Left lung (tissue), 10 donors: ENCODE results near the gene ADCYAP1. TPM values are rescaled to one million over a fixed set of nuclear protein-coding genes. Genes with fewer than 3 reads are reported as not detected.

ENCODE experiments used
- ATAC-seq: fragments of 200-7000 bp; cut with Tn5 transposase; one replicate; pipeline ENCODE4 v1.9.1; 2020; ENCODE audit warnings: moderate library complexity
- DNase-seq, 4 donors: peaks; one replicate each; pipeline ENCODE4 v3.0.0-alpha.2; 2013 to 2020
- H3K27ac ChIP-seq, 2 donors: fragments of 200-600 bp; sonication (generic) in 1 of 2; one replicate each; pipeline versions ENCODE4 v1.5.0 to v1.8.0; 2020 to 2021
- H3K27me3 ChIP-seq, 2 donors: fragments of 200-600 bp; sonication (generic) in 1 of 2; one replicate each; pipeline versions ENCODE4 v1.5.0 to v1.8.0; 2020 to 2021
- H3K36me3 ChIP-seq, 2 donors: fragments of 200-600 bp; sonication (generic) in 1 of 2; one replicate each; pipeline versions ENCODE4 v1.5.0 to v1.8.0; 2020 to 2021
- H3K4me1 ChIP-seq, 2 donors: fragments of 200-600 bp; one replicate each; pipeline ENCODE4 v1.8.0; 2021
- H3K4me3 ChIP-seq, 2 donors: fragments of 200-600 bp; sonication (generic) in 1 of 2; one replicate each; pipeline versions ENCODE4 v1.5.0 to v1.8.0; 2020 to 2021; ENCODE audit warnings: mild to moderate bottlenecking in 1 of 2
- H3K9me3 ChIP-seq, 2 donors: fragments of 200-600 bp; sonication (generic) in 1 of 2; one replicate each; pipeline versions ENCODE4 v1.5.0 to v1.8.0; 2020 to 2021
- intact Hi-C, 2 donors: fragments of 100-400 bp; cut with DNase I; formaldehyde crosslinking; loops; one replicate each; pipeline versions ENCODE4 v1.11.2 to v1.14.2; 2022
- polyA plus RNA-seq, 6 donors: library from polyadenylated mRNA; unstranded; fragments of 120-200 nt; gene quantifications; one replicate each; pipeline ENCODE4 v1.2.1, GENCODE V29; 2013; ENCODE audit not compliant: insufficient read length in 6 of 6
- total RNA-seq, 2 donors: library from RNA; stranded (reverse); fragmentation: NEBNext Ultra II Directional; extraction: Animal tissue kit (Norgen Biotek cat#: 25700); gene quantifications; one replicate each; pipeline ENCODE4 v1.2.1, GENCODE V29; 2021
- TF ChIP-seq, protein P1 (sequence below), 2 donors: fragments of 200-600 bp; sonication (generic) in 1 of 2; IDR thresholded peaks; one replicate each; pipeline versions ENCODE4 v1.5.0 to v1.8.0; 2021; ENCODE audit warnings: antibody characterized with exemption in 2 of 2
- donor health status: DM: no; HTN: yes; CAD: no.
- donor health status: DM: no; HTN: no; CAD: no.

ADCYAP1 gene
- total and polyA plus RNA-seq, 8 donors, result 0.07 to 0.19 (median 0.10) TPM; not detected in 2

GRCh38 chr18:944440-944839 lies 39.8 kb downstream of the ADCYAP1 start:
- Histone ChIP-seq H3K36me3 (no peaks in the 10 kb centered on the region), H3K4me1 (no peaks in the 10 kb centered on the region), H3K27me3 (no peaks in the 10 kb centered on the region), H3K4me3 (no peak overlapping the region), H3K27ac (no peak overlapping the region), H3K9me3 (no peaks in the 10 kb centered on the region)
- intact Hi-C loops, result no loop called here
- peak; percentile 68 for ATAC-seq
- no peak for DNase-seq
- TF ChIP-seq, protein P1, sequence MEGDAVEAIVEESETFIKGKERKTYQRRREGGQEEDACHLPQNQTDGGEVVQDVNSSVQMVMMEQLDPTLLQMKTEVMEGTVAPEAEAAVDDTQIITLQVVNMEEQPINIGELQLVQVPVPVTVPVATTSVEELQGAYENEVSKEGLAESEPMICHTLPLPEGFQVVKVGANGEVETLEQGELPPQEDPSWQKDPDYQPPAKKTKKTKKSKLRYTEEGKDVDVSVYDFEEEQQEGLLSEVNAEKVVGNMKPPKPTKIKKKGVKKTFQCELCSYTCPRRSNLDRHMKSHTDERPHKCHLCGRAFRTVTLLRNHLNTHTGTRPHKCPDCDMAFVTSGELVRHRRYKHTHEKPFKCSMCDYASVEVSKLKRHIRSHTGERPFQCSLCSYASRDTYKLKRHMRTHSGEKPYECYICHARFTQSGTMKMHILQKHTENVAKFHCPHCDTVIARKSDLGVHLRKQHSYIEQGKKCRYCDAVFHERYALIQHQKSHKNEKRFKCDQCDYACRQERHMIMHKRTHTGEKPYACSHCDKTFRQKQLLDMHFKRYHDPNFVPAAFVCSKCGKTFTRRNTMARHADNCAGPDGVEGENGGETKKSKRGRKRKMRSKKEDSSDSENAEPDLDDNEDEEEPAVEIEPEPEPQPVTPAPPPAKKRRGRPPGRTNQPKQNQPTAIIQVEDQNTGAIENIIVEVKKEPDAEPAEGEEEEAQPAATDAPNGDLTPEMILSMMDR (IDR thresholded peaks at IDR 0.05), result no peak

DNA sequence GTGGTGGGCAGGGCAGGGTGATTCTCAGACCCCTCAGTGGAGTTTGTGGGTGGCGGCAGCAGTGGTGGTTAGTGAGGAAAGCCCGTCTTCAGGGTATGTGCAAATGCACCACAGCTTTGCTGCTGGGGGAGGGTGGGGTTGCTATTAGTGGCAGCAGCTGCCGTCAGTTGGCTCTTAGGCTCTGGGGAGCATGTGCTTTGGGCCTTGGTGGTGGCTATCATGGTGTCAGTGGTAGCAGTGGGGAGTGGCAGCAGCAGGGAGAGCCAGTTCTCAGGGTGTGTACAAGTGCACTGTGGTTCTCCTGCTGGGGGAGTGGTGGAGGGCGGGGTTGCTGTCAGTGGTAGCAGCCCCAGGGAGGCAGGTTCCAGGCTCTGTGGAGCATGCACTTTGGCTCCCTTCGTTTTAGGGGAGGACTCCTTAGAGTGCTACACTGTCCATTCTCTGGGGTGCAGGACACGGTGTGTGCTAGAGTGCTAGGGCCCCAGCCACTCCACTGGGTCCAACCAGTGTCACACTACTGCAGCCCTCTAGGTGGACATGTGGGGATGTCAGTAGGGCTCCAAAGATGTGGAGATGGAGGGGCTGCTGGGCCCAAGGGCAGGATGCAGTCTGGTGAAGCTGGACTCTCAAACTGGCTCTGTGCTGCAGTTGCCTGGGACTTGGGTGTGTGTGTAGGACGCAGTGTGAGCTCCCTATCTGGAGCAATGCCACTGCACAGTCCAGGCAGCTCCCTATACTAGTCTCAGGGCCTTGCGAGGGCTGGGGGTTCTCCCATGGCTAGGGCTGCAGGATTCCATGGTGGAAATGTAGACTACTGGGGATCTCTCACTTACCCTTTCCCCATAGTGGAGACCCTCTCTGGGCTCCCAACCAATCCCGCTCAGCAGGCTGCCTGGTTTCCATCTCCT lies 45.3 kb downstream of the ADCYAP1 start:
- Histone ChIP-seq H3K27ac (no peak overlapping the region), H3K9me3 (no peaks in the 10 kb centered on the region), H3K4me1 (no peaks in the 10 kb centered on the region), H3K36me3 (no peaks in the 10 kb centered on the region), H3K4me3 (no peak overlapping the region), H3K27me3 (no peaks in the 10 kb centered on the region)
- intact Hi-C loops, result no loop called here
- TF ChIP-seq, protein P1 (IDR thresholded peaks at IDR 0.05), result no peak
- no peak for DNase-seq
- ATAC-seq, result peak; percentile 13

DNA sequence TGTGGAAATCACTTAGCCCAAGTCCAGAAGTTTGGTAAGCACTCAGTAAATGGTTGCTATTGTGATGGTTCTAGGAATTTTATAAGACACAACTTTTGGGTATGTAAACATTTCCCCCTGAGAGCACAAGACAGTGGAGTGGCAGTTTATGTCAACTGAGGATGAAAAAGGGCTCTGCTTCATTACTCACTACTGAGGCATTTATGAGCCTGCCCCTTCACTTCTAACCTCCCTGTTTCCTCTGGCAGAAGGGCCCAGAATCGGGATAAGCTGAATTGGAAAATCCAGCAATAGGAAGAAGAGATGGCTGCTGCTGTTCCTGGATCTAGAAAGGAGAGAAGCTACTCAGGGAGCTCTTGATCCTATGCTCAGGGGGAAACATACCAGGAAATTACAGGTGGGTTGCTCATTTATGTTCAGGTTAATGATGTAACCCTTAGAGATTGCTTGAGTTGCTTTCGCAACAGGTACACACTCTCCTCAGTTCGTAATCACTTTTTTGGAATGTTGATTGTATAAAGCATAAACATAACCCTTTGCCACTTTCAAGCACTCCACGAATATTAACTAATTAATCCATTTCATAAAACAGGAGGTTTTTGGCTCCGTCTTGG lies 46.3 kb downstream of the ADCYAP1 start:
- intact Hi-C loops, result no loop called here
- H3K4me3 ChIP-seq, result no peak overlapping the region
- peak; percentile 85 for ATAC-seq
- no peak overlapping the region for H3K27ac ChIP-seq
- no peaks in the 10 kb centered on the region for H3K36me3 ChIP-seq
- TF ChIP-seq, protein P1 (IDR thresholded peaks at IDR 0.05), result no peak
- no peaks in the 10 kb centered on the region for H3K27me3 ChIP-seq
- no peaks in the 10 kb centered on the region for H3K9me3 ChIP-seq
- DNase-seq, result no peak
- no peaks in the 10 kb centered on the region for H3K4me1 ChIP-seq

GRCh38 chr18:955384-956066 lies 50.9 kb downstream of the ADCYAP1 start:
- H3K4me3 ChIP-seq, result no peak overlapping the region
- intact Hi-C loops, result loop anchor here in 1 of 2 donors (5.0 kb wide), 1 partner anchor 88 kb away; no protein-coding TSS in a partner anchor
- H3K36me3 ChIP-seq, result no peaks in the 10 kb centered on the region
- peaks cover 0 to 6% of the 10 kb centered on the region in 2 donors for H3K27me3 ChIP-seq
- TF ChIP-seq, protein P1 (IDR thresholded peaks at IDR 0.05), result no peak
- no peaks in the 10 kb centered on the region for H3K9me3 ChIP-seq
- ATAC-seq (no peak), DNase-seq (no peak)
- no peak overlapping the region for H3K27ac ChIP-seq
- no peaks in the 10 kb centered on the region for H3K4me1 ChIP-seq
